NCI-H748 (cell line): ENCODE results near the gene CHD9.
"Not testable (repeated sequence)": the region's sequence is repeated elsewhere in the genome, so short reads cannot be mapped to it uniquely, and the experiment has no call there.

ENCODE experiments used
- DNase-seq: peaks from one replicate; lab custom pipeline; 2025; ENCODE audit not compliant: unreplicated experiment; lab: John Stamatoyannopoulos, UW

Gene CHD9

DNA sequence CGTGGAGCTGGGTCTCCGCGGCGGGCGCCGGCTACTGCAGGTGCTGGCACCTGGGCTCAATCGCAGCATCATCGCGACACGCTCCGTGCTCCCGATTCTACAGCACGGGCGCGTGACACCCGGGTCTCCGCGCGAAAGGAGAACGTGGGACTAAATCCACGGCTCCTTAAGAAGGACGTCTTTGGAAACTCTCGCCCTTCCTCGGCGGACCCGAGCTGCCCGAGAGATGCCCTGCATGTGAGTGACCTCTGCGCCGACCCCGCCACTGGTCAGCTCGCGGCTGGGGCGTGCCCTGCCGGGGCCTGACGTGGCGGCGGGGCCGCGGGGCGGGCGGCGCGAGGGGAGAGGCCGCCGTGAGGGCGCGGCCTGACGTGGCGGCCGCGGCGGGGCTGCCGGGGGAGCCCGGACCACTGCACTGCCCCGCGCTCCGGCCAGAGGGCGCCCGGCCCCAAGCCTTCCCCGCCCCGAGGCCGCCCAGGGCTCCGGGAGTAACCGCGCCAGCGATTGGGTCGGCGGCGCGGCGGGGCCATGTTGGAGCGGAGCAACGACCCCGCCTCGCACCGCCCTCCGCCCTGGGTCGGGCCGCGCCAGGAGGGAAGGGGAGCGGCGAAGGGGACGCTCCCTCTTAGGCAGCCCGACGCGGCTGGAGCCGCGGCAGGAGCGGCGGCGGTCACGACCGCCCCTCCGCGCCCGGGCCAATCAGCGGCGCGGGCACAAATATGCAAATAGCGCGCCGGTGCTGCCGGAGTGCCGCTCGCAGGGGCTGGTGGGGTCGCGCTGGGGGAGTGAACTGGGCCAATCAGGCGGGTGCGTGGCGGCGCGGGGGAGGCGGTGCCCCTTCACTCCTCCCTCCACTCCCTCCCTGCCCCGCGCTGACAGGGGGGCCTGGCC, 75.6 kb downstream of the CHD9 start:
- peak; percentile 93 for DNase-seq

DNA sequence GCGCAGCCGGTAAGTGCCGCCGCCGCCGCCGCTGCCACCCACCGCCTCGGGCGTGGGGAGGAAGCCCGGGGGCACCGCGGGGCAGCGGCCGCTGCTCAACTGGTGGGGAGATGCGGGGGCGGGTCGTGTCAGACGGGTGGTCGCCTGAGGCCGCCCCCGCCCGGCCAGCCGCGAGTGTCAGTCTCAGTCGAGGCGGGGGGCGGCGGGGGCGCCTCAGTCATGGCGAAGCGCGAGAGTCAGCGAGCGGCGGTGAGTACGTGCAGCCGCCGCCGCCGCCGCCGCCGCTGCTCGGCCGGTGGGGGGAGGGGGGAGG, 76.2 kb downstream of the CHD9 start:
- peak; percentile 59 for DNase-seq

DNA sequence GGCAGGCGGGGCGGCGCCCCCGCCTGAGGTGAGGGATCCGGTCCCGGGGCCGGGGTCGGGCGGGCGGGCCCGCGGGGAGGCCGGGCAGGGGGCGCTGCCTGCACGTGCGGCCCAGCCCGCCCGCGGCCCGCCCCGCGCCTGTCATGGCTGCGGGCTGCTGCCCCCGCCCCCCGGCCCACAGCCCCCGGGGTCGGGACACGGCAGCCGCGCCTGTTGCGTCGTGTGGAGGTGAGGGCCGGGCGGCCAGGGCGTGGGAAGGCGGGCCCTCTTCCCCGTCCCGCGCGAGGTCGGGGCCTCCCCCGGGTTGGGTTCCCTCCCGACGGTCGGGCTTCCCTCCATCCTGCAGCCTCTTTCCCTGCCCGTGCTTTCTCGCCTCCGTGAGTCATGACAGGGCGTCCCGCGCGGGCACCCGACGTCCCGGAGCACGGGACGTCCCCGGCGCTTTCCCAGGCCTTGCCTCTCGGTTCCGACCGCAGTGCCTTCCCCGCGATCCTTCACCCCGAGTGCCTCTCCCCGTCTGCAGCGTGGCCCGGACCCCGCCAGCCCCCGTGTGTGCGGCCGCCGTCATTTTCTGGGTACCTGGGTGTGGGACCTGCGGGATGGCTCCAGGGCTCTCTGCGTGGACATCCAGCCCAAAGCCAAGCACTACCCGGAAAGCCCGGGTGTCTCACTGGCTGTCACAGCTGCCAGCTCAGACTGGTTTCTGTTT, 76.7 kb downstream of the CHD9 start:
- DNase-seq: peak; percentile 40

DNA sequence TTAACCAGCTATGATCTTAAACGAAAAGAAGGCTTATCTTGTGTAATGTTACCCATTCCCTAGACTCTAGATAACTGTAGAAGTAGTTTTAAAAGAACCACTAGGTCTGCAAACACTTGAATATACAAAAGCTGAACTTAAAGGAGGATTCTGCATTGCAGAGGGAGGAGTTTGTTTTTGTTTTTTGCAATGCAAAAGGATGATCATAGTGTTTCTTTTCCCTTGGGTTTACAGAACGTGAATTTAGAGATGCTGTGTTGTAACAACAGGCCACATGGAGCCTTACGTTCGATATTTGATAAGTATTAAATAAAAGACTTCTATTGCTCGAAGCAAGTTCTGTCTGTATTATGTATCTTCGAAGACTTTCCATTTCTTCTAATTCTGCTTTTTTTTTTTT, 77.6 kb downstream of the CHD9 start:
- DNase-seq: no peak

DNA sequence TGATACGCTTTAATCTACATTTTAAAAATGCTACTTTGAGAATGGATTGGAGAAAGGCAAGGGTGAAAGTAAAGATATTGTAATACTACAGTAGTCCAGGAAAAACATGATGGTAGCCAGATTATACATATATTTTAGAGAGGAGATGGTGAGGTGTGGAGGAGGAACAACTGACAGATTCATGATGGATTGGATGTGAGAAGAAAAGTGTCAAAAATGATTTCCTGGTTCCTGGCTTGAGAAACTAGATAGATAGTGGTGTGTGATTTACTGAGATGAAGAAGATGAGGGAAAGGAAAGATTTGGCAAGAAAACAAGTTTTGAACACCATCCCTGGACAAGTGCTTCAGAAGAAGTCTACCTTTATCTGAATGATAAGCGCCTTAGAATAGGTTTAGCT, 80.5 kb downstream of the CHD9 start:
- no peak for DNase-seq

DNA sequence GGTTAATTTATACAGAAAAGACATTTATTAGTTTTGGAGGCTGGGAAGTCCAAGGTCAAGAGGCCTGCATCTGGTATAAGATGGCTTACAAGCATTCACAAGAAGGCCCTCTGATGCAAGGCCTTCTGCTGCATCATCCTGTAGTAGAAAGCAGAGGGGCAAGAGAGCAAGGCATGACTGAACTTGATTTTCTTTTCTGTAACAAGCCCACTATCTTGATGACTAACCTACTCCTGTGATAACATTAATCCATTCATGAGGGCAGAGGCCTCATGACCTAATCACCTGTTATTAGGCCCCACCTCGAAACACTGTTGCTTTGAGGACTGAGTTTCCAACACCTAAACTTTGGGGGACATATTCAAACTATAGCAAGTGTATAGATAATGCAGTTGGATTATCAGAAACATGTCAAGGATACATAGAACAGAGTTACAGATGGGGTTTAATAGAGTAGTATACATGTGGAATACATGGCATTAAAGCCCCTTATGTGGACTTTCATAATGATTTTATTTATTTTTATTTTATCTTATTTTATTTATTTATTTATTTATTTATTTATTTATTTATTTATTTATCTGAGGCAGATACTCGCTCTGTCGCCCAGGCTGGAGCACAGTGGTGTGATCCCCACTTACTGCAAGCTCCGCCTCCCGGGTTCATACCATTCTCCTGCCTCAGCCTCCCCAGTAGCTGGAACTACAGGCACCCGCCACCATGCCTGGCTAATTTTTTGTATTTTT, 88.2 kb downstream of the CHD9 start:
- DNase-seq: no peak

DNA sequence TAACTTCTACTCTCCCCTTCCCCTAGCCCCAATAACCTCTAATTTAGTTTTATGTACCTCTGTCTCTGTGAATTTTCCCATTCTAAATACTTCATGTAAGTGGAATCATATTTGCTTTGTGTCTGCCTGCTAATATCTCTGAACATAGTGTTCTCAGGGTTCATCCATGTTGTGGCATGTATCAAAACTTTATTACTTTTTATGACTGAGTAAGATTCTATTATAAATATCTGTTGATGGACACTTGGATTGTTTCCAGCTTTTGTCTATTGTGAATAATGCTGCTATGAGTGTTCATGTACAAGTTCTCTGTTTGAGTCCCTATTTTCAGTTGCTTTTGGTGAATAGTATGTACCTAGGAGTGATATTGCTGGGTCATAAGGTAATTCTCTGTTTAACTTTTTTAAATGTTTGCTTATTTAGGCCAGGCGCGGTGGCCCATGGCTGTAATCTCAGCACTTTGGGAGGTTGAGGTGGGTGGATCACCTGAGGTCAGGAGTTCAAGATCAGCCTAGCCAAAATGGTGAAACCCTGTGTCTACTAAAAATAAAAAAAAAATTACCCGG, 92.8 kb downstream of the CHD9 start:
- DNase-seq: no peak

DNA sequence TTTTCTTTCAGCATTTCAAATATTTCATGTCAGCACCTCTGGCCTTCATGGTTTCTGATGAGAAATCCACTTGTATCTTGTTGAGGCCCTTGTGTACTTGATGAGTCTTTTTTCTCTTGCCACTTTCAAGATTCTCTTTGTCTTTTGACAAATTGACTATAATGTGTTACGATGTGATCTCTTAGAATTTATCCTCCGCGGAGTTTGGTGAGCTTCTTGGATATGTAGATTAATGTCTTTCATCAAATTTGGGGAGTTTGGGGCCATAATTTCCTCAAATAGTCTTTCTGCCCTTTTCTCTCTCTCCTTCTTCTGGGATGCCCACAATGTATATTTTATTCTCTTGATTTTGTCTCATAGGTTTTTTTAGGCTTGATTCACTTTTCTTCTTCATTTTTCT, 96.0 kb downstream of the CHD9 start:
- DNase-seq: no peak

DNA sequence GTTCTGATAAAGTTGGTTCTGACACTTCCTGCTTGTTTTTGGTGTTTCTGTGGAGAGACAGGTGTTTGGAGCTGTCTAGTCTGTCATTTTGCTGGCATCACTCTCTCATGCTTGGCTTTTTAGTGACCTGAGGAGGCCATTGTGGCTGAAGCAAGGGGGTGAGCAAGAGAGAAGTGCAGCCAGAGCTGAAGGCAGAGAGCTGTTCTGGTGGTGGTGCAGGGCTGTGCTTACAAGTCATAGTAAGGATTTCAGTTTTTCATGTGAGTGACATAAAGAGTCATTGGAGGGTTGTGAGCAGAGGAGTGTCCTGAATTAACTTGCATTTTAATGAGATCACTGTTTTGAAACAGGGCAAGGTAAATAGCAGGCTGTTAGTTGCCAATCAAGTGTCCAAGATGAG, 97.5 kb downstream of the CHD9 start:
- no peak for DNase-seq

DNA sequence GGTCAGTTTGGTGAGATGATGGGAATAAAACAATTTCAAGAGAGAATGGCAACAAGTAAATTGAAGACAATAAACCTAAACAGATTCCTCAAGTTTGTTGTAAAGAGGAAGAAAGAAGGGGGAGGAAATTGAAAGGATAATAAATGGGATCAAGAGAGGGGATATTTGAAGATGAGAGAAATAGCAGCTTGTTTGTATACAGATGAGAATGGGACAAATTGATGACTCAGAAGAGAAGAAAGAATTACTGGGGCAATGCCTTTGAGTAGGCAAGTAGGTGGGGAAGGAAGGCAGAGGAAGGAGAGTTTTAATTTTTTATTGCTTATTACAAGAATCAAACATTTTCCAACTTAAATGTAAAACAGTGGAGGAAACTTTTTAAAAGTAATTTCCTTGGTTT, 98.3 kb downstream of the CHD9 start:
- DNase-seq: no peak

DNA sequence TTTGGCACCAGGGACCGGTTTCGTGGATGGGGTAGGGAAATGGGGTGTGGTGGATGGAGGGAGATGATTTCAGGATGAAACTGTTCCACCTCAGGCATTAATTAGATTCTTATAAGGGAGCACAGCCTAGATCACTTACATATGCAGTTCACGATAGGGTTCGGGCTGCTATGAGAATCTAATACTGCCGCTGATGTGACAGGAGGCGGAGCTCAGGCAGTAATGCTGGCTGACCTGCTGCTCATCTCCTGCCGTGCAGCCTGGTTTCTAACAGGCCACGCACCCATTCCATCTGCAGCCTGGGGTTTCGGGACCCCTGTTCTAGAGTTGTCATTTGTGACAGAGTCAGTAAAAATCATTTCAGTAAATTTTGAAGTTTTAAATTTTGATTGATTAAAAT, 99.7 kb downstream of the CHD9 start:
- DNase-seq: no peak

DNA sequence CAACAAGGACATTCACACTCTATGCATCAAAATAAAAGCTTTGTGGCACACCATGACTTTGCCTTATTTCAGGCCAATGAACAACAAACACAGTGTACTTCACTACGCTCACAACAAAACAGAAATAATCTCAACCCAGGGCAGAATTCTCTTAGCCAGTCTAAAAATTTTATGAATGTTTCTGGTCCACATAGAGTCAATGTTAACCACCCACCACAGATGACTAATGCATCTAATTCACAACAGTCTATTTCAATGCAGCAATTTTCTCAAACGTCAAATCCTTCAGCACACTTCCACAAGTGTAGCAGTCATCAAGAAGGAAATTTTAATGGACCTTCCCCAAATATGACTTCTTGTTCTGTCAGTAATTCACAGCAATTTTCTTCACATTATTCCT, 101.7 kb downstream of the CHD9 start:
- DNase-seq: no peak

DNA sequence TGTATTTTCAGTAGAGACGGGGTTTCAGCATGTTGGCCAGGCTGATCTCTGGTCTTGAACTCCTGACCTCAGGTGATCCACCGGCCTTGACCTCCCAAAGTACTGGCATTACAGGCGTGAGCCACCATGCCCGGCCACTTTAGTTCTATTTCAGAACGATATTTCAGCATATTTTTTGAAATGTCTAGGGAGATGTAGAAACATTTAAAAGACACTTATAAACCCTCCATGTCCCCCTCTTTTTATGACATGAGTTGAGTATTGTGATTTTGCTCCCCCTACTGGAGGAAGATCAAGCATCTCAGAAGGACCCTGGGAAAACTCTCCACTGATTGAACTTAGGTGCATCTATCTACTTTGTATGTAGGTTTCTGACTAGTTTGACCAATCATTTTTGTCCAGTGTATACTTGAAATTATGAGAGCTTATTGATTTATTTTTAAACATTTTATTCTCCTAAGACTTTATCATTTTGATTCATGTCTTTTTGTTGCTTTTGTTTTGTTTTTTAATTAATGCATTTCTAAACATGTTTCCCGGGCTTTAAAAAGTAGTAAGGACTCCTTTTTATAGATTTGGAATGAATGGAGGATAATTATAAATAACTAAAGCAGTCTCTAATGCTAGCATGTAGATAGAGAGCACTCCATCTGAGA, 105.1 kb downstream of the CHD9 start:
- DNase-seq: peak; percentile 35

DNA sequence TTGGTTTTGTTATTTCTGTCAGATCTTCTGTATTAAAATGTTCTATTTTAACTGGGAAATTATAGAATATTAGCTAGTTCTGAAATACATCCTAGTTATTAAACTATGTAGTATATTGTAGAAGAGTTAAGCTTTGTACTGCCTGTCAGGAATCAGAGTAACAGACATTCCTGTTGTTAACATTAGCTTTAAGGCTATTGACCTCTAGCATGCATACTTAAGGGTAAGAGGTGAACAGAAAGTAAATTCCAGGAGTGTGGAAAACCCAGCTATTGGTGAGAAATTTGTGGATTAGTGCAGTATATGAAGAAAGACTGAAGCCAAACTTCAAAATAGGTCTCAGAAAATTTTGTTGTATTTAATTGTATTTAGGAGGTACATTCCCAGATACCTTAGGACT, 111.3 kb downstream of the CHD9 start:
- no peak for DNase-seq

DNA sequence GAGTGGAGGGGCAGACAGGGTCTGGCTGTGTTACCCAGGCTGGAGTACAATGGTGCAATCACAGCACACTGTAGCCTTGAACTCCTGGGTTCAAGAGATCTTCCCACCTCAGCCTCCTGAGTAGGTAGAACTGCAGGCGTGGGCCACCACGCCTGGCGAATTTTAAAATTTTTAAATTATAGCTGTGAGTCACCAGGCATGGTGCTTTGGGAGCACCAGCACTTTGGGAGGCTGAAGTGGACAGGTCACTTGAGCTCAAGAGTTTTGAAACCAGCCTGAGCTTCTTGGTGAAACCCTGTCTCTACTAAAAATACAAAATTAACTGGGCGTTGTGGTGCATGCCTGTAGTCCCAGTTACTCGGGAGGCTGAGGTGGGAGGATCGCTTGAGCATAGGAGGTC, 114.0 kb downstream of the CHD9 start:
- no peak for DNase-seq

DNA sequence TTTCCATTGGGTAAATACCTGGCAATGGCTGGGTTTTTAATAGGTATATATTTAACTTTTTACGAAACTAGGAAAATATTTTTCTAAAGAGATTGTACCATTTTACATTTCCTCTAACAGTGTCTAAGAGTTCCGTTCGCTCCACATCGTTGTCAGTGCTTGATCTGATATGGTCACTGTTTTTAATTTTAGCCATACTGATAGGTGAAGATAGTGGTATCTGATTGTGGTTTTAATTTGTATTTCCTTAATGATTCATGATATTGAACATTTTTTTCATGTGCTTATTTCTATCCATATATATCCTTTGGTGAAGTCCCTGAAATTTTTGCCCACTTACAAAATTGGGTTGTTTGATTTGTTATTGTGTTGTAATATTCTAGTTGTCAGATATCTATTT, 117.7 kb downstream of the CHD9 start:
- no peak for DNase-seq

DNA sequence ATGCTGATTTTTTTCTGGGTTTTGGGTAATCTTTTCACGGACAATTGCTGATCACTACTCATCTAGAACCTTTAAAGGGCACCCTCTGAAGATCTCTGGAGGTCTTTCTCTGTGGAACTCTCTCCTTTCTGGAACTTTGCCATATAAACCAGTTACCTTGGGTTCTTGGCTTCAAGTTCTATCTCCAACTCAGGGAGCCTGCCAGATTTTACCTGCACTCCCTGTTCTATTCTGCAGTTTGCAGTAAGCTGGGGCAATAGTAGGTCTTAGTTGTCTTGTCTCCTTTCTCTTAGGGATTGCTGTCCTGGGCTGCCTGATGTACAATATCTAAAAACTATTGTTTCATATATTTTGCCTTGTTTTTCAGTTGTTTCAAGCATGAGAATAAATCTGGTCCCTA, 120.3 kb downstream of the CHD9 start:
- DNase-seq: no peak

DNA sequence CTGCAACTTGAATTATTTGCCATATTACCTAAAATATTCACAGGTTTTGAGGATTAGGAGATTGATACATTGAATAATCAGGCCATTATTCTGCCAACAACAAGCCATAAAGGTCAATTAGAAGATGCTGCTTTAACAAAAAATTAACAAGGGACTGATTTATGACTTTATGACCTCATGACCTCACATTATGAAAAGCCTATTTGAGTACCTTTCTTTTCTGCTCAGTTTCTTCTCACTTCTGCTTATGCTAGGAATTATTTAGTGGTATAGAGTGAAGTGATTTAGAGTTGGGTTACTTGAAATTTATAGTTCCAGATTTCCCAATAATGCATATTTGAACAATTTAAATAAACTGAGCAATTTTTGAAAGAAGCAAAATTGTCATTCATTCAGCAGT, 121.6 kb downstream of the CHD9 start:
- DNase-seq: no peak

DNA sequence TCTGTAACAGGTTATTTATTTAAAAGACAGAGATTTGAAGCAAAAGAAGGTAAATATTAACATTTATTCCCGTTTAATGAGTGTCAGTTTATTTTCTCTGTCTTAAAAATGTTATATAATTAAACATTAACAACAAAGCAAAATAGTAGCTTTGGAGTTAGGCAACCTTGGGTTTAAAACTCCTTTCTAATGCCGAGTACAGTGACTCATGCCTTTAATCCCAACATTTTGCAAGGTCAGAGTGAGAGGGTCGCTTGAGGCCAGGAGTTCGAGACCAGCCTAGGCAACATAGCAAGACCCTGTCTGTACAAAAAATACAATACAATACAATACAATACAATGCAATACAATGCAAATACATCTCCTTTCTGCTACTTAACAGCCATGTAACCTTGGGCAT, 128.7 kb downstream of the CHD9 start:
- DNase-seq: no peak

DNA sequence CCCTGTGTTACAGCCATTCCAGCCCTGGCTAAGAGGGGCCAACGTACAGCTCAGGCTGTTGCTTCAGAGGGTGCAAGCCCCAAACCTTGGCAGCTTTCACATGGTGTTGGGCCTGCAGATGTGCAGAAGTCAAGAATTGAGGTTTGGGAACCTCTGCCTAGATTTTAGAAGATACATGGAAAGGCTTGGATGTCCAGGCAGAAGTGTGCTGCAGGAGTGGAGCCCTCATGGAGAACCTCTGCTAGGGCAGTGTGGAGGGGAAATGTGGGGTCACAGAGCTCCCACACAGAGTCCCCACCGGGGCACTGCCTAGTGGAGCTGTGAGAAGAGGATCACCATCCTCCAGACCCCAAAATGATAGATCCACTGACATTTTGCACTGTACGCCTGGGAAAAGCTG, 130.9 kb downstream of the CHD9 start:
- DNase-seq: not testable (repeated sequence)

DNA sequence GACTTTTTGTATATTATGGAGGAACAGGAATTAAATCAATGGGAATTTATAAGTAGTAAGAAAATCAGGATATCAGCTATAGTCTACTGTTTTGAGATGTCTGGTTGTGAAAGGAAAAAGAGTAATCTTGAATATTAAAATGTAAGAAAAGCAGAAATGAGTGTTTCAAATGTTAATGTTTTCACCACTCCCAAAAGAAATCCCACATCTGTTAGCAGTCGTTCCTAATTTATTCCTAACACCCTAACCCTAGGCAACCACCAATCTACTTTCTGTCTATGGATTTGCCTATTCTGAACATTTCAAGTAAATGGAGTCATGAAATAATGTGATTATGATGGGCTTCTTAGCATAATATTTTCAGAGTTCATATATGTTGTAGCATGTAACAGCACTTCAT, 133.0 kb downstream of the CHD9 start:
- DNase-seq: no peak
